ENCODE results near the gene ZCCHC7. TPM values are rescaled to one million over a fixed set of nuclear protein-coding genes. Genes with fewer than 3 reads are reported as not detected.

ZCCHC7 gene
- total and polyA plus RNA-seq, 9 of the 15 experiments (the other 6 are each of a cell fraction or from before 2014, with no cell fraction given): 34.1 to 68.9 (median 48.8) TPM

DNA sequence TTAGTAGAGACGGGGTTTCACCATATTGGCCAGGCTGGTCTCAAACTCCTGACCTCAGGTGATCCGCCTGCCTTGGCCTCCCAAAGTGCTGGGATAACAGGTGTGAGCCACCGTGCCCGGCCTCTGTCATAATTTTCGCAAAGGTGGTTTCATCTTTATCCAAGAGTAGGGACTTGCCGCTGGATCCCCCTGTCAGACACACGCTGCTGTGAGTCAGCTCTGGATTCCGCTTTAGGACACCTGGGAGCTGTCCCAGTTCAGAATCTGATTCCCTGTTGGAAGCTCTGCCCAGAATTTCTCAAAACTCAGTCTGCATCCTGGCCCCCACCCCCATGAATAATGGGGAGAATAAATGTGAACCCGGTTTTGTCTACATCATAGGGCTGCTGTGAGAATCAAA lies 284.2 kb downstream of the ZCCHC7 start:
- Histone ChIP-seq H4K20me1 (replicated peaks; ENCODE audit: control insufficient read depth, insufficient read depth, low read length) (no peaks in the 10 kb centered on the region), H3K4me3 (no peak overlapping the region), H3K36me3 (ENCODE audit: control insufficient read depth, insufficient read depth, low read length) (no peaks in the 10 kb centered on the region), H3K27me3 (ENCODE audit: control insufficient read depth in 2 of 2, insufficient read depth in 2 of 2, low read length in 2 of 2) (peaks cover 0 to 5% of the 10 kb centered on the region in 2 experiments; a peak in 3 of 5 replicates), H3K79me2 (ENCODE audit: control insufficient read depth, insufficient read depth, low read length) (no peaks in the 10 kb centered on the region), H3K4me1 (replicated peaks in 1 of 2; ENCODE audit: control insufficient read depth in 2 of 2, insufficient read depth in 2 of 2, low read length in 2 of 2) (peaks cover 5 to 8% of the 10 kb centered on the region in 2 experiments; a peak in 4 of 5 replicates), H3K9ac (ENCODE audit: insufficient read depth in 1 of 2, low read depth in 2 of 2, low read length in 2 of 2) (no peak overlapping the region), H3K9me3 (replicated peaks; ENCODE audit: control insufficient read depth, insufficient read depth, low read depth, low read length) (no peaks in the 10 kb centered on the region), H3K4me2 (ENCODE audit: insufficient read depth, low read length) (no peak overlapping the region), H3K9me1 (ENCODE audit: control insufficient read depth, insufficient read depth, low read length) (peaks cover 2% of the 10 kb centered on the region), H3K27ac (ENCODE audit: extremely low read depth, low read depth, low read length) (no peak overlapping the region), H2AFZ (ENCODE audit: low read depth, low read length) (no peak overlapping the region)
- intact Hi-C loops (cut with micrococcal nuclease) (no loop called here), in situ Hi-C loops (cut with MboI) (loop anchor here (5.0 kb wide), 1 partner anchor 402 kb away; no protein-coding TSS in a partner anchor)
- ATAC-seq: no peak
- no TSS peak for BruUV-seq (replicated peaks)
- POLR2A ChIA-PET: interaction anchor here (1.1 kb wide), 1 partner anchor 11 kb away, joined by 3 read pairs; no protein-coding TSS in a partner anchor
- 32% methylated on average over 9 of the region's 9 CpGs for WGBS (ENCODE audit: insufficient coverage, low coverage, missing lambda C conversion rate)
- FAIRE-seq: no peak
- CTCF ChIA-PET (ENCODE audit: low intra/inter-chr PET ratio): no interaction called here
- no peak for DNase-seq (ENCODE audit: extremely low read depth in 1 of 4, low spot score in 3 of 4)
- no peak for TF ChIP-seq POLR2G (IDR thresholded peaks at IDR 0.05; ENCODE audit: low read depth, low read length)
- TF ChIP-seq, protein P1, sequence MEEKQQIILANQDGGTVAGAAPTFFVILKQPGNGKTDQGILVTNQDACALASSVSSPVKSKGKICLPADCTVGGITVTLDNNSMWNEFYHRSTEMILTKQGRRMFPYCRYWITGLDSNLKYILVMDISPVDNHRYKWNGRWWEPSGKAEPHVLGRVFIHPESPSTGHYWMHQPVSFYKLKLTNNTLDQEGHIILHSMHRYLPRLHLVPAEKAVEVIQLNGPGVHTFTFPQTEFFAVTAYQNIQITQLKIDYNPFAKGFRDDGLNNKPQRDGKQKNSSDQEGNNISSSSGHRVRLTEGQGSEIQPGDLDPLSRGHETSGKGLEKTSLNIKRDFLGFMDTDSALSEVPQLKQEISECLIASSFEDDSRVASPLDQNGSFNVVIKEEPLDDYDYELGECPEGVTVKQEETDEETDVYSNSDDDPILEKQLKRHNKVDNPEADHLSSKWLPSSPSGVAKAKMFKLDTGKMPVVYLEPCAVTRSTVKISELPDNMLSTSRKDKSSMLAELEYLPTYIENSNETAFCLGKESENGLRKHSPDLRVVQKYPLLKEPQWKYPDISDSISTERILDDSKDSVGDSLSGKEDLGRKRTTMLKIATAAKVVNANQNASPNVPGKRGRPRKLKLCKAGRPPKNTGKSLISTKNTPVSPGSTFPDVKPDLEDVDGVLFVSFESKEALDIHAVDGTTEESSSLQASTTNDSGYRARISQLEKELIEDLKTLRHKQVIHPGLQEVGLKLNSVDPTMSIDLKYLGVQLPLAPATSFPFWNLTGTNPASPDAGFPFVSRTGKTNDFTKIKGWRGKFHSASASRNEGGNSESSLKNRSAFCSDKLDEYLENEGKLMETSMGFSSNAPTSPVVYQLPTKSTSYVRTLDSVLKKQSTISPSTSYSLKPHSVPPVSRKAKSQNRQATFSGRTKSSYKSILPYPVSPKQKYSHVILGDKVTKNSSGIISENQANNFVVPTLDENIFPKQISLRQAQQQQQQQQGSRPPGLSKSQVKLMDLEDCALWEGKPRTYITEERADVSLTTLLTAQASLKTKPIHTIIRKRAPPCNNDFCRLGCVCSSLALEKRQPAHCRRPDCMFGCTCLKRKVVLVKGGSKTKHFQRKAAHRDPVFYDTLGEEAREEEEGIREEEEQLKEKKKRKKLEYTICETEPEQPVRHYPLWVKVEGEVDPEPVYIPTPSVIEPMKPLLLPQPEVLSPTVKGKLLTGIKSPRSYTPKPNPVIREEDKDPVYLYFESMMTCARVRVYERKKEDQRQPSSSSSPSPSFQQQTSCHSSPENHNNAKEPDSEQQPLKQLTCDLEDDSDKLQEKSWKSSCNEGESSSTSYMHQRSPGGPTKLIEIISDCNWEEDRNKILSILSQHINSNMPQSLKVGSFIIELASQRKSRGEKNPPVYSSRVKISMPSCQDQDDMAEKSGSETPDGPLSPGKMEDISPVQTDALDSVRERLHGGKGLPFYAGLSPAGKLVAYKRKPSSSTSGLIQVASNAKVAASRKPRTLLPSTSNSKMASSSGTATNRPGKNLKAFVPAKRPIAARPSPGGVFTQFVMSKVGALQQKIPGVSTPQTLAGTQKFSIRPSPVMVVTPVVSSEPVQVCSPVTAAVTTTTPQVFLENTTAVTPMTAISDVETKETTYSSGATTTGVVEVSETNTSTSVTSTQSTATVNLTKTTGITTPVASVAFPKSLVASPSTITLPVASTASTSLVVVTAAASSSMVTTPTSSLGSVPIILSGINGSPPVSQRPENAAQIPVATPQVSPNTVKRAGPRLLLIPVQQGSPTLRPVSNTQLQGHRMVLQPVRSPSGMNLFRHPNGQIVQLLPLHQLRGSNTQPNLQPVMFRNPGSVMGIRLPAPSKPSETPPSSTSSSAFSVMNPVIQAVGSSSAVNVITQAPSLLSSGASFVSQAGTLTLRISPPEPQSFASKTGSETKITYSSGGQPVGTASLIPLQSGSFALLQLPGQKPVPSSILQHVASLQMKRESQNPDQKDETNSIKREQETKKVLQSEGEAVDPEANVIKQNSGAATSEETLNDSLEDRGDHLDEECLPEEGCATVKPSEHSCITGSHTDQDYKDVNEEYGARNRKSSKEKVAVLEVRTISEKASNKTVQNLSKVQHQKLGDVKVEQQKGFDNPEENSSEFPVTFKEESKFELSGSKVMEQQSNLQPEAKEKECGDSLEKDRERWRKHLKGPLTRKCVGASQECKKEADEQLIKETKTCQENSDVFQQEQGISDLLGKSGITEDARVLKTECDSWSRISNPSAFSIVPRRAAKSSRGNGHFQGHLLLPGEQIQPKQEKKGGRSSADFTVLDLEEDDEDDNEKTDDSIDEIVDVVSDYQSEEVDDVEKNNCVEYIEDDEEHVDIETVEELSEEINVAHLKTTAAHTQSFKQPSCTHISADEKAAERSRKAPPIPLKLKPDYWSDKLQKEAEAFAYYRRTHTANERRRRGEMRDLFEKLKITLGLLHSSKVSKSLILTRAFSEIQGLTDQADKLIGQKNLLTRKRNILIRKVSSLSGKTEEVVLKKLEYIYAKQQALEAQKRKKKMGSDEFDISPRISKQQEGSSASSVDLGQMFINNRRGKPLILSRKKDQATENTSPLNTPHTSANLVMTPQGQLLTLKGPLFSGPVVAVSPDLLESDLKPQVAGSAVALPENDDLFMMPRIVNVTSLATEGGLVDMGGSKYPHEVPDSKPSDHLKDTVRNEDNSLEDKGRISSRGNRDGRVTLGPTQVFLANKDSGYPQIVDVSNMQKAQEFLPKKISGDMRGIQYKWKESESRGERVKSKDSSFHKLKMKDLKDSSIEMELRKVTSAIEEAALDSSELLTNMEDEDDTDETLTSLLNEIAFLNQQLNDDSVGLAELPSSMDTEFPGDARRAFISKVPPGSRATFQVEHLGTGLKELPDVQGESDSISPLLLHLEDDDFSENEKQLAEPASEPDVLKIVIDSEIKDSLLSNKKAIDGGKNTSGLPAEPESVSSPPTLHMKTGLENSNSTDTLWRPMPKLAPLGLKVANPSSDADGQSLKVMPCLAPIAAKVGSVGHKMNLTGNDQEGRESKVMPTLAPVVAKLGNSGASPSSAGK (IDR thresholded peaks at IDR 0.05): no peak
- TF ChIP-seq, protein P2, sequence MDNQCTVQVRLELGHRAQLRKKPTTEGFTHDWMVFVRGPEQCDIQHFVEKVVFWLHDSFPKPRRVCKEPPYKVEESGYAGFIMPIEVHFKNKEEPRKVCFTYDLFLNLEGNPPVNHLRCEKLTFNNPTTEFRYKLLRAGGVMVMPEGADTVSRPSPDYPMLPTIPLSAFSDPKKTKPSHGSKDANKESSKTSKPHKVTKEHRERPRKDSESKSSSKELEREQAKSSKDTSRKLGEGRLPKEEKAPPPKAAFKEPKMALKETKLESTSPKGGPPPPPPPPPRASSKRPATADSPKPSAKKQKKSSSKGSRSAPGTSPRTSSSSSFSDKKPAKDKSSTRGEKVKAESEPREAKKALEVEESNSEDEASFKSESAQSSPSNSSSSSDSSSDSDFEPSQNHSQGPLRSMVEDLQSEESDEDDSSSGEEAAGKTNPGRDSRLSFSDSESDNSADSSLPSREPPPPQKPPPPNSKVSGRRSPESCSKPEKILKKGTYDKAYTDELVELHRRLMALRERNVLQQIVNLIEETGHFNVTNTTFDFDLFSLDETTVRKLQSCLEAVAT (IDR thresholded peaks at IDR 0.05): no peak
- TF ChIP-seq SNIP1 (IDR thresholded peaks at IDR 0.05; ENCODE audit: low read depth): no peak
- no peak for TF ChIP-seq ZNF23 (CRISPR knock-in tag; IDR thresholded peaks at IDR 0.05)
- TF ChIP-seq HNRNPLL (IDR thresholded peaks at IDR 0.05; ENCODE audit: low read depth, low read length, poor library complexity, severe bottlenecking): no peak
- TF ChIP-seq BMI1 (IDR thresholded peaks at IDR 0.05; ENCODE audit: low read length): no peak
- no peak for TF ChIP-seq RBM14 (IDR thresholded peaks at IDR 0.05; ENCODE audit: borderline replicate concordance, insufficient read depth, low read depth, low read length)
- no peak for TF ChIP-seq LARP7 (IDR thresholded peaks at IDR 0.05)
- no peak for TF ChIP-seq OTX1 (CRISPR knock-in tag; IDR thresholded peaks at IDR 0.05)
